SK-N-MC (cell line): ENCODE results near the gene MPRIP.

Source experiments
- EZH2 ChIP-seq: fragments of 200-600 bp; sonication (generic); IDR thresholded peaks from one replicate; pipeline ENCODE4 v1.6.1; 2017; ENCODE audit warnings: antibody characterized with exemption
- FOXP2 ChIP-seq: optimal IDR thresholded peaks from 2 replicates; pipeline ENCODE3; 2011; ENCODE audit warnings: mild to moderate bottlenecking, moderate library complexity; ENCODE audit not compliant: insufficient read depth; ENCODE audit errors: extremely low read length, control extremely low read depth
- POLR2AphosphoS5 ChIP-seq: IDR thresholded peaks from 2 replicates; pipeline ENCODE4 v1.6.1; 2012; ENCODE audit warnings: mild to moderate bottlenecking, low read depth, low read length, borderline replicate concordance

GRCh38 chr17:17157041-17157440, 114.8 kb downstream of the MPRIP start:
- TF ChIP-seq POLR2AphosphoS5 = no peak
- TF ChIP-seq EZH2 = no peak
- no peak for TF ChIP-seq FOXP2
